Measurements from ENCODE around the gene NKRF.

NKRF gene

DNA sequence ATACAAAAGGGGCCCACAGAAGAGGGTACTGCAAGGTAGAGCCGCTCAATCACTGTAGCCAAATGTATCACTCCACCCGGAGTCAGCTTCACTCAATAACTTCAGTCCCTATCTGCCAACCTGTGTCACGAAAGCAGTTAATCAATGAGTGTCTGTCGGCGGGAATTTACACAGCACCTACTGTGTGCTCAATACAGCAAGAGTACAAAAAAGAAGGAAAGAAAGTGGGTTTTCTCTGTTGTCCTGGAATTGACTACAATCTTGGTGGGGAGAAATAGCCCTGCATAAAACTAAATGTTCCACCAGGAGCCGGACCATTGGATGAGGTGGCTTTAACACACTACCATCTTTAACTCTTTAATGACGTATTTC, 780 bp upstream of the NKRF start:
- no peak for DNase-seq

GRCh38 chrX:119605464-119606279, 552 bp downstream of the NKRF start:
- DNase-seq, result peak; percentile 39

GRCh38 chrX:119604766-119605463, 1.3 kb downstream of the NKRF start:
- DNase-seq, result no peak

- DNase-seq, result no peak
These were observed 3.4 kb downstream of the NKRF start for GRCh38 chrX:119602701-119603255.

- DNase-seq, result no peak
These were observed 16.4 kb downstream of the NKRF start for GRCh38 chrX:119589810-119590209.

- no peak for DNase-seq
These were observed 22.7 kb downstream of the NKRF start for GRCh38 chrX:119583431-119584059.

GRCh38 chrX:119579414-119579813, 26.8 kb downstream of the NKRF start:
- no peak for DNase-seq

DNA sequence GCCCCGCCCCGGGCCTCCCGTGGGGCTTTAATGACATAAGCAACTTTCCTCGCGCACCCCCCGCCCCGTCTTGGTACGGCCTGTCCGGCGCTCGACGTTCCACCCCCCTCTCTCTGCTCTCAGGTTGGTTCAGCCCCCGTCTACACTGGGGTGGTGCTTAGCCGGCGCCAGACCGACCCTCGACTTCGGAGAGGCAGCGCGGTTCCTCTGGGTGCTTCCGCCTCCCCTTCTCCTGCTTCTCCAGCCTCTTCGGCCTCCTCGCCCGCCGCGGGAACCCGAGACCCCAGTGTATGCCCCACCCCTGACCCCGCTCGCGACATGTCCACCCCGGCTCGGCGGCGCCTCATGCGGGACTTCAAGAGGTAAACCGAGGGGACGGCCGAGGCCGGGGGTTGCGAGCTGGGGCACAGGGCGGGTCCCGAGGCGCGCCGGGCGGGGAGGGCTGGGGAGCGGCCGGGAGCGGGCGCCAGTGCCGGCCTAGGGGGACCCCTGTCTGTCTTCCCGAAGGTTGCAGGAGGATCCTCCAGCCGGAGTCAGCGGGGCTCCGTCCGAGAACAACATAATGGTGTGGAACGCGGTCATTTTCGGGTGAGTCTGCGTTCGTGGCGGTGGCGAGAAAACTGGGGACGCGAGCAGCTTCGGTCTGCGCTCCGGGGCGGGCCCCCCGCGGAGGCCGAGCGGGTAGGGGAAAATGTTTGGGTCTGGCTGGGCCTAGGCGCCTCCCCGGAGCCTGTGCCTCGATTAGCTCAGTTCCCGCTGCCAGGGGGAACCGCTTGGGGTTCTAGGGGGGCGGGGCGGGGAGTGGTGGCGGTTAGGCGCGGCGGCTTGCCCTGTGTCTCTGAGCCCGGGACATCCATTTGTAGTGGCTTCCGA, 31.6 kb downstream of the NKRF start, which contains the start of gene UBE2A:
TSS of gene UBE2A (plus strand) at position 170 of the 873 bp plus-strand sequence. CDS start at position 319, 149 bp downstream.
- peak; percentile 86 for DNase-seq

- DNase-seq, result no peak
These were observed 32.3 kb downstream of the NKRF start for GRCh38 chrX:119573840-119574393.

GRCh38 chrX:119573222-119573621, 33.0 kb downstream of the NKRF start:
- DNase-seq, result no peak

DNA sequence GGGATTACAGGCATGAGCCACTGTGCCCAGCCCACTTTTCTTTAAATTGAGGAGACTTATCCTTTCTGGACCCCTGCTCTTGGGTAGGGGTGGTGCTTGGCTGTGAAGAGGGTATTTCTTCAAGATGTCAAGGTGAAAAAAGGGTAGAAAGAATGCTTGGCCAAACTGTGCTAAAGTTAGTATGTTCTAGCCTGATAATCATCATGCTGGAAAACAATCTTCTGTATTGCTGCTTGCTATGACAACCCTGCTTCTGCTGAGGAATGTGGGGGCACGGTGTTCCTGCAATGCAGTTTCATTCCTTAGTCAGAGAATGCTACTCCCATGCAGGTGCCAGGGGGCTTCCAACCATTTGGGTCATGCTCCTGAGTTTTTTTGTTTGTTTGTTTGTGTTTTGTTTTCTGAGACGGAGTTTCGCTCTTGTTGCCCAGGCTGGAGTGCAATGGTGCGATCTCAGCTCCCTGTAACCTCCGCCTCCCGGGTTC, 35.8 kb downstream of the NKRF start:
- no peak for DNase-seq

DNA sequence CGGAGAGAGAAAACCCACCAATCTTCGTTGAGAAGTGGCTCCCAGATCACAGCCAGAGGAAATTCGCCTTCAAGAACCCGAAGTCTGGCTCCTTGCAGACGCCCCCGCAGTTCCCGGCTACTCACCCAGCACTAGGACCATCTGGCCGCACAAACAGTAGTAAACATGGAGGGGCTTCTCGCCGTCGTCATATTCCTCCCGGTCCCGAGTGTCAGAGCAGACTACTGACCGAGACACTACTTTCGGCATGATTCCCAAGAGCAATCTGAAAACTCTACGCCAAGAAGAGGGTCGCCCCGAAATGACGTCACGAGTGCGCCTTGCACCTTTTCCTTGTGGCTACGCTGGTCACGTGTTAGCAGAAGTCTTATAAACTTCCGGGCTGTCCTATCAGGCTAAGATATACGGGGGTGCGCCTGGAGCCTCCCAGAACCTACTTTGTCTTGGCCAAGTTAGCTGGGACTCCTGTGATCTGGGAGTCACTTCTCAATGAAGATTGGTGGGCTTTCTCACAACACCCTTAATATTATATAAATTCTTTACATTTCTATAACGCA, 41.0 kb downstream of the NKRF start, which contains the start of gene STEEP1:
TSS of gene STEEP1 (minus strand) at position 303 of the 557 bp plus-strand sequence. CDS start at position 249, 54 bp downstream.
- DNase-seq, result peak; percentile 83

- no peak for DNase-seq
These were observed 53.7 kb downstream of the NKRF start for GRCh38 chrX:119552508-119552907.

DNA sequence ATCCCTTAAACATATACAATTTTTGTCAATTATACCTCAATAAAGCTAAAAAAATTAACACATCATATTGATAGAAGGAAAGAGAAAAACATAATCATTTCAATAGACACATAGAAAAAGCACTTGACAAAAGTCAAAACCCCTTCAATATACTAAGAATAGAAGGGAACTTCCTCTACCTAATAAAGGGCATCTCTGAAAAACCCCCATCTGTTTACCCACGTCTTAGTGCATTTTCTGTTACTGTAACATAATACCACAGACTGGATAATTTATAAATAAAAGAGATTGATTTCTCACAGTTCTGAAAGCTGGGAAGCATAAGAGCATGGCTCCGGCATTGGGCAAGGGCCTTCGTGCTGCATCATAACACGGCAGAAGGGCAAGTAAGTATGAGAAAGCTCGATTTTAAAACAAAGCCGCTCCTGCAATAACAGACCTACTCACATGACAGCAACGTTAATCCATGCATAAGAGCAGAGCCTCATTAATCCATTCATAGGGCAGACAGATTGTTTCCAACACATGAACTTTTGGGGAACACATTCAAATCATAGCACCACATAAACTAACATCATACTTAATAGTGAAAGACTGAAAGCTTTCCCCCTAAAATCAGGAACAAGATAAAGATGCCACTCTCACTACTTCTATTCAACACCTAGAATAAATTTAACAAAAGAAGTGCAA, 56.8 kb downstream of the NKRF start:
- no peak for DNase-seq

GRCh38 chrX:119541188-119541587, 65.0 kb downstream of the NKRF start:
- DNase-seq, result no peak

DNA sequence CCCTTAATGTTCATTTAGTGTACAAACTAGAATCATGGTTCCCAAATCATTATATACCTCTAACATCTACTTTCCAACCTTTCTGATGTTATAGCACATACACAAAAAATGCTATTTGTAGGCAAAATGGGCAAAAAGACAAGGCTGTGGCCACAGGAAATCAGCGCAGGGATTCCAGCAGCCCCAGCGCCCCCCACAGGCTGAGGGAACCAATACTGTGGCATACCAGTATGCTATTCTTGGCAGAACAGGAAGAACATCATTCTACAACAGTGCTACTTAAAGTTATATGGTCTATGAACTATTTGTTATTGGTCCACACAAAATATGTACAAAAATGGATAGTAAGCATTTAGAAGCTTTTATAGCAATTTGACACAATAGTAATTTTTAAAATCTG, 66.4 kb downstream of the NKRF start:
- DNase-seq, result no peak

Measured in central memory CD4-positive, alpha-beta T cell (primary cell).